ENCODE data around the gene UACA.

The UACA gene

DNA sequence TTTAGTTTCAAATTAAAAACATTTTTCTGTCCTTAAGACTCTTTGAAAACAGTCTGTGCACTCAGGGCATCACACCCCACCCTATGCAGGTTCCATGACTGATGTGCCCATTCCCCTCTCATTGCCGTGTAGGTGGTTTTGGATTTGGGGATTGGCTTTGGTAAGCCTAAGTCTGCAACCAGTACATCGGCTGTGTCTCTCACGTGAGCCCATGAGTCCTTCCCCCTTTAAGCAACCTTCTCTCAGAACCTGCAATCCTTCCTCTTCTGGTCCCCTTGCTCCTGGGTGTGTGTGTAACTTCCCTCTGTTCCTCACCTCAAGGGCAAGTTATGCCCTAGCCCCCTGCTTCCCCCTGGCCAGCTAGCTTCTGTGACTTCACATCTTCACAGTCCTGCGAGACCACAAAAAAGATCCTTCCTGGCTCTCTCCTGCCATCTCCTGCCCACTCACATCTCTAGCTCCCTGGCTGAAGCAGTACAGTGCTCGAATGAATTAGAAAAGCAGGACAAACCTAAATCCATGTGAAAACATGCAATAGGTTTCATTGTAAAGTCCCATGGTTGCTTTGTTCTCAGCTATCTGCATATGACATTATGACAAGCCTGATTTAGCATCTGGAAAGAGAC lies 126.7 kb downstream of the UACA start:
- Histone ChIP-seq H3K18ac (ENCODE audit: low read length) (no peak overlapping the region), H3K4ac (ENCODE audit: low read length) (no peak overlapping the region), H4K91ac (ENCODE audit: low read depth, low read length, poor library complexity) (no peak overlapping the region), H3K36me3 (replicated peaks in 1 of 2; ENCODE audit: control insufficient read depth in 2 of 2, insufficient read depth in 2 of 2, low read length in 2 of 2) (no peaks in the 10 kb centered on the region), H2BK5ac (ENCODE audit: low read length) (no peak overlapping the region), H3K14ac (ENCODE audit: low read length) (no peak overlapping the region), H3K23ac (ENCODE audit: low read depth, low read length, poor library complexity) (no peak overlapping the region), H2BK12ac (ENCODE audit: low read length) (no peak overlapping the region), H2AFZ (ENCODE audit: low read length) (no peak overlapping the region), H3K9ac (ENCODE audit: low read depth, low read length, poor library complexity) (no peak overlapping the region), H3K4me2 (ENCODE audit: insufficient read depth, low read length, poor library complexity, severe bottlenecking) (no peak overlapping the region), H3K4me3 (ENCODE audit: low read length in 2 of 2) (no peak overlapping the region), H3K79me1 (ENCODE audit: low read depth, low read length) (no peaks in the 10 kb centered on the region), H3K27me3 (ENCODE audit: control insufficient read depth in 3 of 3, insufficient read depth in 3 of 3, low read depth in 1 of 3, low read length in 3 of 3) (peaks cover 0 to 16% (median 0%) of the 10 kb centered on the region in 3 experiments), H3K27ac (replicated peaks; ENCODE audit: low read length) (no peak overlapping the region), H4K8ac (ENCODE audit: low read depth, low read length) (no peak overlapping the region), H2BK120ac (ENCODE audit: low read depth, low read length) (no peak overlapping the region), H3K4me1 (ENCODE audit: control insufficient read depth in 2 of 2, insufficient read depth in 1 of 2, low read depth in 1 of 2, low read length in 2 of 2) (peaks cover 17 to 19% of the 10 kb centered on the region in 2 donors), H2BK15ac (ENCODE audit: low read length) (no peak overlapping the region), H3K9me3 (replicated peaks in 1 of 2; ENCODE audit: control insufficient read depth in 2 of 2, insufficient read depth in 1 of 2, low read depth in 1 of 2, low read length in 2 of 2) (no peaks in the 10 kb centered on the region), H2AK5ac (ENCODE audit: low read depth, low read length) (no peak overlapping the region)
- no peak for DNase-seq (ENCODE audit: low spot score)
- no CpG with 5 or more reads among the region's 5 CpGs for WGBS, 2 donors (ENCODE audit: extremely low coverage in 2 of 2, insufficient read length in 2 of 2, insufficient replicate concordance in 1 of 2)

GRCh38 chr15:70635895-70636294 lies 127.5 kb downstream of the UACA start:
- H3K27ac ChIP-seq (replicated peaks; ENCODE audit: low read length) = no peak overlapping the region
- H4K91ac ChIP-seq (ENCODE audit: low read depth, low read length, poor library complexity) = no peak overlapping the region
- no peak overlapping the region for H3K4me3 ChIP-seq (ENCODE audit: low read length in 2 of 2)
- no peak overlapping the region for H3K4ac ChIP-seq (ENCODE audit: low read length)
- H2AK5ac ChIP-seq (ENCODE audit: low read depth, low read length) = no peak overlapping the region
- no peaks in the 10 kb centered on the region for H3K79me1 ChIP-seq (ENCODE audit: low read depth, low read length)
- H4K8ac ChIP-seq (ENCODE audit: low read depth, low read length) = no peak overlapping the region
- H2AFZ ChIP-seq (ENCODE audit: low read length) = no peak overlapping the region
- no peak overlapping the region for H3K4me2 ChIP-seq (ENCODE audit: insufficient read depth, low read length, poor library complexity, severe bottlenecking)
- no peaks in the 10 kb centered on the region for H3K36me3 ChIP-seq (replicated peaks in 1 of 2; ENCODE audit: control insufficient read depth in 2 of 2, insufficient read depth in 2 of 2, low read length in 2 of 2)
- H2BK15ac ChIP-seq (ENCODE audit: low read length) = no peak overlapping the region
- H2BK12ac ChIP-seq (ENCODE audit: low read length) = no peak overlapping the region
- no peak for DNase-seq (ENCODE audit: low spot score)
- H2BK120ac ChIP-seq (ENCODE audit: low read depth, low read length) = no peak overlapping the region
- no peak overlapping the region for H3K9ac ChIP-seq (ENCODE audit: low read depth, low read length, poor library complexity)
- H3K14ac ChIP-seq (ENCODE audit: low read length) = no peak overlapping the region
- H3K9me3 ChIP-seq (replicated peaks in 1 of 2; ENCODE audit: control insufficient read depth in 2 of 2, insufficient read depth in 1 of 2, low read depth in 1 of 2, low read length in 2 of 2) = no peaks in the 10 kb centered on the region
- H3K23ac ChIP-seq (ENCODE audit: low read depth, low read length, poor library complexity) = no peak overlapping the region
- no peak overlapping the region for H2BK5ac ChIP-seq (ENCODE audit: low read length)
- peaks cover 18 to 19% of the 10 kb centered on the region in 2 donors for H3K4me1 ChIP-seq (ENCODE audit: control insufficient read depth in 2 of 2, insufficient read depth in 1 of 2, low read depth in 1 of 2, low read length in 2 of 2)
- H3K27me3 ChIP-seq (ENCODE audit: control insufficient read depth in 3 of 3, insufficient read depth in 3 of 3, low read depth in 1 of 3, low read length in 3 of 3) = peaks cover 0 to 16% (median 0%) of the 10 kb centered on the region in 3 experiments
- H3K18ac ChIP-seq (ENCODE audit: low read length) = no peak overlapping the region
- WGBS, 2 donors (ENCODE audit: extremely low coverage in 2 of 2, insufficient read length in 2 of 2, insufficient replicate concordance in 1 of 2) = no CpG with 5 or more reads among the region's 2 CpGs

GRCh38 chr15:70633991-70634390 lies 129.4 kb downstream of the UACA start:
- H2BK120ac ChIP-seq (ENCODE audit: low read depth, low read length) = no peak overlapping the region
- DNase-seq (ENCODE audit: low spot score) = no peak
- no peak overlapping the region for H3K14ac ChIP-seq (ENCODE audit: low read length)
- H3K9me3 ChIP-seq (replicated peaks in 1 of 2; ENCODE audit: control insufficient read depth in 2 of 2, insufficient read depth in 1 of 2, low read depth in 1 of 2, low read length in 2 of 2) = no peaks in the 10 kb centered on the region
- peaks cover 0 to 29% (median 0%) of the 10 kb centered on the region in 3 experiments for H3K27me3 ChIP-seq (ENCODE audit: control insufficient read depth in 3 of 3, insufficient read depth in 3 of 3, low read depth in 1 of 3, low read length in 3 of 3)
- H3K4me3 ChIP-seq (ENCODE audit: low read length in 2 of 2) = no peak overlapping the region
- H2BK12ac ChIP-seq (ENCODE audit: low read length) = no peak overlapping the region
- no peak overlapping the region for H4K91ac ChIP-seq (ENCODE audit: low read depth, low read length, poor library complexity)
- no peak overlapping the region for H2BK5ac ChIP-seq (ENCODE audit: low read length)
- H3K4me1 ChIP-seq (ENCODE audit: control insufficient read depth in 2 of 2, insufficient read depth in 1 of 2, low read depth in 1 of 2, low read length in 2 of 2) = peaks cover 18 to 19% of the 10 kb centered on the region in 2 donors
- no CpG with 5 or more reads among the region's 7 CpGs for WGBS, 2 donors (ENCODE audit: extremely low coverage in 2 of 2, insufficient read length in 2 of 2, insufficient replicate concordance in 1 of 2)
- no peak overlapping the region for H3K9ac ChIP-seq (ENCODE audit: low read depth, low read length, poor library complexity)
- H2AFZ ChIP-seq (ENCODE audit: low read length) = no peak overlapping the region
- no peak overlapping the region for H3K18ac ChIP-seq (ENCODE audit: low read length)
- H3K79me1 ChIP-seq (ENCODE audit: low read depth, low read length) = no peaks in the 10 kb centered on the region
- no peaks in the 10 kb centered on the region for H3K36me3 ChIP-seq (replicated peaks in 1 of 2; ENCODE audit: control insufficient read depth in 2 of 2, insufficient read depth in 2 of 2, low read length in 2 of 2)
- no peak overlapping the region for H2BK15ac ChIP-seq (ENCODE audit: low read length)
- H3K4me2 ChIP-seq (ENCODE audit: insufficient read depth, low read length, poor library complexity, severe bottlenecking) = no peak overlapping the region
- H3K4ac ChIP-seq (ENCODE audit: low read length) = no peak overlapping the region
- H3K27ac ChIP-seq (replicated peaks; ENCODE audit: low read length) = no peak overlapping the region
- H4K8ac ChIP-seq (ENCODE audit: low read depth, low read length) = no peak overlapping the region
- no peak overlapping the region for H2AK5ac ChIP-seq (ENCODE audit: low read depth, low read length)
- H3K23ac ChIP-seq (ENCODE audit: low read depth, low read length, poor library complexity) = no peak overlapping the region

GRCh38 chr15:70633103-70633831 lies 130.1 kb downstream of the UACA start:
- Histone ChIP-seq H2AK5ac (ENCODE audit: low read depth, low read length) (no peak overlapping the region), H3K9ac (ENCODE audit: low read depth, low read length, poor library complexity) (no peak overlapping the region), H2BK120ac (ENCODE audit: low read depth, low read length) (no peak overlapping the region), H2BK15ac (ENCODE audit: low read length) (no peak overlapping the region), H3K9me3 (replicated peaks in 1 of 2; ENCODE audit: control insufficient read depth in 2 of 2, insufficient read depth in 1 of 2, low read depth in 1 of 2, low read length in 2 of 2) (no peaks in the 10 kb centered on the region), H3K18ac (ENCODE audit: low read length) (peak overlapping the region; percentile 13), H2BK5ac (ENCODE audit: low read length) (no peak overlapping the region), H3K4me2 (ENCODE audit: insufficient read depth, low read length, poor library complexity, severe bottlenecking) (peak overlapping the region; percentile 27), H3K27ac (replicated peaks; ENCODE audit: low read length) (peak overlapping the region; percentile 0), H2AFZ (ENCODE audit: low read length) (peak overlapping the region; percentile 77), H3K79me1 (ENCODE audit: low read depth, low read length) (no peaks in the 10 kb centered on the region), H3K14ac (ENCODE audit: low read length) (no peak overlapping the region), H3K27me3 (ENCODE audit: control insufficient read depth in 3 of 3, insufficient read depth in 3 of 3, low read depth in 1 of 3, low read length in 3 of 3) (peaks cover 0 to 28% (median 0%) of the 10 kb centered on the region in 3 experiments), H4K8ac (ENCODE audit: low read depth, low read length) (no peak overlapping the region), H3K4ac (ENCODE audit: low read length) (no peak overlapping the region), H3K4me3 (ENCODE audit: low read length in 2 of 2) (no peak overlapping the region), H3K23ac (ENCODE audit: low read depth, low read length, poor library complexity) (no peak overlapping the region), H2BK12ac (ENCODE audit: low read length) (peak overlapping the region; percentile 7), H4K91ac (ENCODE audit: low read depth, low read length, poor library complexity) (no peak overlapping the region), H3K36me3 (replicated peaks in 1 of 2; ENCODE audit: control insufficient read depth in 2 of 2, insufficient read depth in 2 of 2, low read length in 2 of 2) (no peaks in the 10 kb centered on the region), H3K4me1 (ENCODE audit: control insufficient read depth in 2 of 2, insufficient read depth in 1 of 2, low read depth in 1 of 2, low read length in 2 of 2) (peaks cover 18 to 19% of the 10 kb centered on the region in 2 donors)
- WGBS, 2 donors (ENCODE audit: extremely low coverage in 2 of 2, insufficient read length in 2 of 2, insufficient replicate concordance in 1 of 2) = no CpG with 5 or more reads among the region's 12 CpGs
- DNase-seq (ENCODE audit: low spot score) = peak; percentile 39

Data from neuronal stem cell (in vitro differentiated cells).